ENCODE results near the gene TAS1R1.
"Not testable (repeated sequence)": the region's sequence is repeated elsewhere in the genome, so short reads cannot be mapped to it uniquely, and the experiment has no call there.

Gene TAS1R1

DNA sequence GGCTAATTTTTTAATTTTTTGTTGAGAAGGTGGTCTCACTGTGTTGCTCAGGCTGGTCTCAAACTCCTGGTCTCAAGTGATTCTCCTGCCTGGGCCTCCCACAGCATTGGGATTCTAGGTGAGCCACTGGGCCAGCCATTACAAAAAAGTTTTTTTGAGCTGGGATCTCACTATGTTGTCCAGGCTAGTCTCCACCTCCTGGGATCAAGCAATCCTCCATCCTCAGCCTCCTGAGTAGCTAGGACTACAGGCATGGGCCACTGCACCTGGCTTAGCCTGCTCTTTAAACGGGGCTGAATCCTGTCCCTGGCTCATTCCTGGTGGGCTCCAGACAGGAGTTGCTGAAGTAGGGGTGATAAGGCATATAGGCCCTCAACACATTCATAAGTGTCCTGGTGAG, 2.5 kb downstream of the TAS1R1 start:
- Histone ChIP-seq H3K4me1 (ENCODE audit: insufficient read depth, insufficient read length) (no peaks in the 10 kb centered on the region), H3K9me3 (ENCODE audit: insufficient read depth, low read length) (no peaks in the 10 kb centered on the region), H3K9ac (ENCODE audit: insufficient read length, low read depth) (no peak overlapping the region), H3K27me3 (ENCODE audit: insufficient read depth, insufficient read length) (no peaks in the 10 kb centered on the region), H3K36me3 (ENCODE audit: insufficient read depth, insufficient read length, low read length) (no peaks in the 10 kb centered on the region), H3K4me3 (ENCODE audit: insufficient read length, low read depth) (no peak overlapping the region)
- DNase-seq (ENCODE audit: low read depth, low spot score), result no peak
- no peak for TF ChIP-seq ZNF274 (IDR thresholded peaks at IDR 0.05; ENCODE audit: low read depth, low read length)
- TF ChIP-seq YY1 (IDR thresholded peaks at IDR 0.05; ENCODE audit: insufficient read depth, insufficient read length), result no peak
- TF ChIP-seq SUZ12 (IDR thresholded peaks at IDR 0.05; ENCODE audit: extremely low read depth, insufficient read depth, insufficient read length), result no peak

DNA sequence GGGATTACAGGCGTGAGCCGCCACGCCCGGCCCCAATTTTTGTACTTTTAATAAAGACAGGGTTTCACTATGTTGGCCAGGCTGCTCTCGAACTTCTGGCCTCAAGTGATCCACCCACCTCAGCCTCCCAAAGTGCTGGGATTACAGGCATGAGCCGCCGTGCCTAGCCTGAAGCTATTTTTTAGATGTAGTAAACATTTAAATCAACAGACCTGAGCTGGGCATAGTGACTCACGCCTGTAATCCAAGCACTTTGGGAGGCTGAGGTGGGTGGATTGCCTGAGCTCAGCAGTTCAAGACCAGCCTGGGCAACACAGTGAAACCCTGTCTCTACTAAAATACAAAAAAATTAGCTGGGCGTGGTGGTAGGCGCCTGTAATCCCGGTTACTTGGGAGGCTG, 4.1 kb downstream of the TAS1R1 start:
- not testable (repeated sequence) for H3K4me1 ChIP-seq (ENCODE audit: insufficient read depth, insufficient read length); H3K4me3 ChIP-seq (ENCODE audit: insufficient read length, low read depth); H3K9ac ChIP-seq (ENCODE audit: insufficient read length, low read depth); H3K36me3 ChIP-seq (ENCODE audit: insufficient read depth, insufficient read length, low read length); H3K27me3 ChIP-seq (ENCODE audit: insufficient read depth, insufficient read length); DNase-seq (ENCODE audit: low read depth, low spot score); H3K9me3 ChIP-seq (ENCODE audit: insufficient read depth, low read length)

DNA sequence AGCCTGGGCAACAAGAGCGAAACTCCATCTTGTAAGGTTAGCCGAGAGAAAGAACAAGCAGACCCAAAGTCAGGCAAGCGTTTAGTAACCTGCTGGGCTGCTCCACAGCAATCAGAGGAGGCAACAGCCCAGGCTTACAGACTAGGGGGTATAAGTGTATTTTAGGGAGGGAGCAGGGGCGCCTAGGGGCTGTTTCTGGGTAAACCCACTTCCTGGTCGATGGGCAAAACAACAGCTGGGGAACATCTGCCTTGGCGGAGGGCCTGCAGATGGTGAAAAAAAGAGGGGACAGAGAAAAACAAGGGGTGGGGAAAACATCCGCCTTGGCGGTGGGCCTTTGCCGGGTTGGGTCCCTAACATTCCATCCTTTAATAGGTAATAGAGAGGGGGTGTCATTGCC, 5.2 kb downstream of the TAS1R1 start:
- no peaks in the 10 kb centered on the region for H3K36me3 ChIP-seq (ENCODE audit: insufficient read depth, insufficient read length, low read length)
- TF ChIP-seq SUZ12 (IDR thresholded peaks at IDR 0.05; ENCODE audit: extremely low read depth, insufficient read depth, insufficient read length), result no peak
- TF ChIP-seq YY1 (IDR thresholded peaks at IDR 0.05; ENCODE audit: insufficient read depth, insufficient read length), result no peak
- TF ChIP-seq ZNF274 (IDR thresholded peaks at IDR 0.05; ENCODE audit: low read depth, low read length), result no peak
- no peak for DNase-seq (ENCODE audit: low read depth, low spot score)
- H3K4me3 ChIP-seq (ENCODE audit: insufficient read length, low read depth), result no peak overlapping the region
- no peak overlapping the region for H3K9ac ChIP-seq (ENCODE audit: insufficient read length, low read depth)
- H3K4me1 ChIP-seq (ENCODE audit: insufficient read depth, insufficient read length), result no peaks in the 10 kb centered on the region
- no peaks in the 10 kb centered on the region for H3K27me3 ChIP-seq (ENCODE audit: insufficient read depth, insufficient read length)
- H3K9me3 ChIP-seq (ENCODE audit: insufficient read depth, low read length), result no peaks in the 10 kb centered on the region

DNA sequence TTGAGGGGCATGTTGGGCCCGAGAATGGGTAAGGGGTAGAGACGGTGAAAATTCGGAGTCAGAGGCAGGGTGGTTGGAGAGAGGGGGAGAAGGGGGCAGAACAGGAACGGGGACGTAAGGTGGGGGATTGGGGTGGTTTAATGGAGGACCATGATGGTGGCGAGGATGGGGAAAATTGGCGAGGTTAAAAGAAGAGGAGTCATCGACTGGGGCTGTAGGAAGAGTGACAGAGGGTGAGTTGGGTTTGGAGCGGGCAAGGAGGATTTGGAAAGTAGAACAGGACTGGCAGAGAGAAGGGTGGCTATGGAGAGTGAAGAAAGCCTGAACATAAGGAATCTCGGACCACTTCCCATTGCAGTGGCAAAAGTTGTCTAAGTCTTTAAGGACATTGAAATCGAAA, 13.9 kb downstream of the TAS1R1 start:
- H3K4me3 ChIP-seq (ENCODE audit: insufficient read length, low read depth), result no peak overlapping the region
- peaks cover 9% of the 10 kb centered on the region; the same call in 1 of the 2 replicates for H3K9me3 ChIP-seq (ENCODE audit: insufficient read depth, low read length)
- DNase-seq (ENCODE audit: low read depth, low spot score), result no peak
- no peak overlapping the region for H3K9ac ChIP-seq (ENCODE audit: insufficient read length, low read depth)
- H3K36me3 ChIP-seq (ENCODE audit: insufficient read depth, insufficient read length, low read length), result no peaks in the 10 kb centered on the region
- no peaks in the 10 kb centered on the region for H3K27me3 ChIP-seq (ENCODE audit: insufficient read depth, insufficient read length)
- H3K4me1 ChIP-seq (ENCODE audit: insufficient read depth, insufficient read length), result peaks cover 5% of the 10 kb centered on the region
- TF ChIP-seq YY1 (IDR thresholded peaks at IDR 0.05; ENCODE audit: insufficient read depth, insufficient read length) (no peak), ZNF274 (IDR thresholded peaks at IDR 0.05; ENCODE audit: low read depth, low read length) (no peak), SUZ12 (IDR thresholded peaks at IDR 0.05; ENCODE audit: extremely low read depth, insufficient read depth, insufficient read length) (no peak)

DNA sequence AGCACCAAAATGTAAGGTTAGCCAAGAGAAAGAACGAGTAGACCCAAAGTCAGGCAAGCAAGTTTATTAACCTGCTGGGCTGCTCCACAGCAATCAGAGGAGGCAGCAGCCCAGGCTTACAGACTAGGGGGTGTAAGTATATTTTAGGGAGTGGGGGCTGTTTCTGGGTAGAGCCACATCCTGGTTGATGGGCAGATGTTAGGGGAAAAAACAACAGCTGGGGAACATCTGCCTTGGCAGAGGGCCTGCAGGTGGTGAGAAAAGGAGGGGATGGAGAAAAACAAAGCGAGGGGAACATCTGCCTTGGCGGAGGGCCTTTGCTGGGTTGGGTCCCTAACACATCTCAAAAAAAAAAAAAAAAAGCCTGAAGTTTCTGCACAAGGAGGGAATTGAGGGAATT, 15.0 kb downstream of the TAS1R1 start:
- H3K9ac ChIP-seq (ENCODE audit: insufficient read length, low read depth), result no peak overlapping the region
- no peaks in the 10 kb centered on the region for H3K36me3 ChIP-seq (ENCODE audit: insufficient read depth, insufficient read length, low read length)
- peaks cover 9% of the 10 kb centered on the region for H3K4me1 ChIP-seq (ENCODE audit: insufficient read depth, insufficient read length)
- TF ChIP-seq ZNF274 (IDR thresholded peaks at IDR 0.05; ENCODE audit: low read depth, low read length) (no peak), YY1 (IDR thresholded peaks at IDR 0.05; ENCODE audit: insufficient read depth, insufficient read length) (no peak), SUZ12 (IDR thresholded peaks at IDR 0.05; ENCODE audit: extremely low read depth, insufficient read depth, insufficient read length) (no peak)
- H3K9me3 ChIP-seq (ENCODE audit: insufficient read depth, low read length), result peaks cover 9% of the 10 kb centered on the region; the same call in 1 of the 2 replicates
- DNase-seq (ENCODE audit: low read depth, low spot score), result no peak
- H3K4me3 ChIP-seq (ENCODE audit: insufficient read length, low read depth), result no peak overlapping the region
- H3K27me3 ChIP-seq (ENCODE audit: insufficient read depth, insufficient read length), result no peaks in the 10 kb centered on the region

DNA sequence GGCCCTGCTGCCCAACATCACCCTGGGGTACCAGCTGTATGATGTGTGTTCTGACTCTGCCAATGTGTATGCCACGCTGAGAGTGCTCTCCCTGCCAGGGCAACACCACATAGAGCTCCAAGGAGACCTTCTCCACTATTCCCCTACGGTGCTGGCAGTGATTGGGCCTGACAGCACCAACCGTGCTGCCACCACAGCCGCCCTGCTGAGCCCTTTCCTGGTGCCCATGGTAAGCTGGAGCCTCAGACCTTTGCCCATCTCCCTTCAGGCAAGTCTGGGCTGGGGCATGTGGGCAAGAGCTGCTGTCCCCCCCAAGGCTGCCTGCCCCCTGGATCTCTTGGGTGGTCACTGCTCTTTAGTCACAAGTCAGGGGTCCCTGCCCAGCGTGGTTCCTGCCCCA, 15.9 kb downstream of the TAS1R1 start:
- no peak for TF ChIP-seq SUZ12 (IDR thresholded peaks at IDR 0.05; ENCODE audit: extremely low read depth, insufficient read depth, insufficient read length)
- TF ChIP-seq YY1 (IDR thresholded peaks at IDR 0.05; ENCODE audit: insufficient read depth, insufficient read length), result no peak
- TF ChIP-seq ZNF274 (IDR thresholded peaks at IDR 0.05; ENCODE audit: low read depth, low read length), result no peak
- H3K27me3 ChIP-seq (ENCODE audit: insufficient read depth, insufficient read length), result no peaks in the 10 kb centered on the region
- peaks cover 9% of the 10 kb centered on the region; the same call in 1 of the 2 replicates for H3K9me3 ChIP-seq (ENCODE audit: insufficient read depth, low read length)
- H3K4me1 ChIP-seq (ENCODE audit: insufficient read depth, insufficient read length), result peaks cover 9% of the 10 kb centered on the region
- H3K4me3 ChIP-seq (ENCODE audit: insufficient read length, low read depth), result no peak overlapping the region
- H3K36me3 ChIP-seq (ENCODE audit: insufficient read depth, insufficient read length, low read length), result no peaks in the 10 kb centered on the region
- H3K9ac ChIP-seq (ENCODE audit: insufficient read length, low read depth), result no peak overlapping the region
- DNase-seq (ENCODE audit: low read depth, low spot score), result no peak

DNA sequence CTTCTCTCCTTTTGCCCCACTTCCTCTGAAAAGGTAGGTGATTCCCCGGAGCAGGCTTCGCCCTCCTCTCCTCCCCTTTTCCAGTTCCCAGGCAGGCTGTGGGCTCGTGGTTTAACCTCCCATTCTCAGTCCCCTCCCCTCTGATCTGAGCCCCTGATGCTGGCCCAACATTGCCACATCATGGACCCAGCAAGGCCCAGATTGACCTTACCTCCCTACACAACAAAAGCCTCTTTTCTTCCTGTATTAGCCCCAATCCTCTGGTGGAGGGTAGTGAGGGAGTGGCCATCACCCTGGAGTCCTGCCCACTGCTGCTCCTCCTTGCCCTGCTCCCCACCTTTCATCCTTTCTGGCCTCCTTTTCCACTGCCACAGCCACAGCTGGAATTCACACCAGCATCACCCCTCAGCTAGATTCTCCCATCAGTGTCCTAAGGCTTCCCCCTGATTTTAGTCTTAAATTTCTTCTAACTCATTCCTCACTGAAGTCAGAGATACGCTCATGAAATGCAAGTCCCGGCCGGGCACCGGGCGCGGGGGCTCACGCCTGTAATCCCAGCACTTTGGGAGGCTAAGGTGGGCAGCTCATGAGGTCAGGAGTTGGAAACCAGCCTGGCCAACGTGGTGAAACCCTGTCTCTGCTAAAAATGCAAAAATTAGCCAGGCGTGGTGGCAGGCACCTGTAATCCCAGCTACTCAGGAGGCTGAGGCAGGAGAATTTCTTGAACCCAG, 17.7 kb downstream of the TAS1R1 start:
- Histone ChIP-seq H3K4me3 (ENCODE audit: insufficient read length, low read depth) (no peak overlapping the region), H3K9ac (ENCODE audit: insufficient read length, low read depth) (no peak overlapping the region), H3K4me1 (ENCODE audit: insufficient read depth, insufficient read length) (peaks cover 9% of the 10 kb centered on the region), H3K27me3 (ENCODE audit: insufficient read depth, insufficient read length) (no peaks in the 10 kb centered on the region), H3K36me3 (ENCODE audit: insufficient read depth, insufficient read length, low read length) (no peaks in the 10 kb centered on the region), H3K9me3 (ENCODE audit: insufficient read depth, low read length) (peaks cover 9% of the 10 kb centered on the region; the same call in 1 of the 2 replicates)
- TF ChIP-seq SUZ12 (IDR thresholded peaks at IDR 0.05; ENCODE audit: extremely low read depth, insufficient read depth, insufficient read length) (no peak), YY1 (IDR thresholded peaks at IDR 0.05; ENCODE audit: insufficient read depth, insufficient read length) (no peak), ZNF274 (IDR thresholded peaks at IDR 0.05; ENCODE audit: low read depth, low read length) (no peak)
- DNase-seq (ENCODE audit: low read depth, low spot score), result no peak
